ENCODE results near the gene LRP1B. TPM values are rescaled to one million over a fixed set of nuclear protein-coding genes. Genes with fewer than 3 reads are reported as not detected.

Gene LRP1B
- total RNA-seq, 1 experiment from 2014 or later = 0.52 TPM

DNA sequence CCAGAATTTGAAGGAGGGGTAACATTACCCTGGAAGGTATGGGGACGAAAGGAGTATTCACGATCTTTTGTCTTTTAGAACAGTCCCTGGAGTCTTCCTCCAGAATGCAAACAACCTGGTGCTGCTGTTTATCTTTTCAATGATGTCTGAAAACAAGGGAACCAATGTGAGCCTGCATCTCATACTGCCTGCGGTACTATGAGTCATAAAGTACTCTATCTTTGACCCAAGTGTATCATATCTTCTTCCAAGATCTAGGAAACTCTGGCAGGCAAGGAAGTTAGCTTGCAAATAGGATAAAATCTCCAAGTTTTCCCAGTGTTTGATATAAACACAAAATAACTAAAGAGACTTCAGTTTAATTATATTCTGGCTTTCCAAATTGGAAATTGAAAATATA, 968.5 kb downstream of the LRP1B start (continued):
- TF ChIP-seq RELA (CRISPR knock-in tag; IDR thresholded peaks at IDR 0.05; ENCODE audit: borderline replicate concordance) (no peak), FOXP4 (CRISPR knock-in tag; IDR thresholded peaks at IDR 0.05) (no peak), ZNF263 (CRISPR knock-in tag; IDR thresholded peaks at IDR 0.05; ENCODE audit: low read depth) (no peak)
- TF ChIP-seq, protein P1, sequence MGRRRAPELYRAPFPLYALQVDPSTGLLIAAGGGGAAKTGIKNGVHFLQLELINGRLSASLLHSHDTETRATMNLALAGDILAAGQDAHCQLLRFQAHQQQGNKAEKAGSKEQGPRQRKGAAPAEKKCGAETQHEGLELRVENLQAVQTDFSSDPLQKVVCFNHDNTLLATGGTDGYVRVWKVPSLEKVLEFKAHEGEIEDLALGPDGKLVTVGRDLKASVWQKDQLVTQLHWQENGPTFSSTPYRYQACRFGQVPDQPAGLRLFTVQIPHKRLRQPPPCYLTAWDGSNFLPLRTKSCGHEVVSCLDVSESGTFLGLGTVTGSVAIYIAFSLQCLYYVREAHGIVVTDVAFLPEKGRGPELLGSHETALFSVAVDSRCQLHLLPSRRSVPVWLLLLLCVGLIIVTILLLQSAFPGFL (CRISPR knock-in tag; IDR thresholded peaks at IDR 0.05; ENCODE audit: borderline replicate concordance) = no peak

DNA sequence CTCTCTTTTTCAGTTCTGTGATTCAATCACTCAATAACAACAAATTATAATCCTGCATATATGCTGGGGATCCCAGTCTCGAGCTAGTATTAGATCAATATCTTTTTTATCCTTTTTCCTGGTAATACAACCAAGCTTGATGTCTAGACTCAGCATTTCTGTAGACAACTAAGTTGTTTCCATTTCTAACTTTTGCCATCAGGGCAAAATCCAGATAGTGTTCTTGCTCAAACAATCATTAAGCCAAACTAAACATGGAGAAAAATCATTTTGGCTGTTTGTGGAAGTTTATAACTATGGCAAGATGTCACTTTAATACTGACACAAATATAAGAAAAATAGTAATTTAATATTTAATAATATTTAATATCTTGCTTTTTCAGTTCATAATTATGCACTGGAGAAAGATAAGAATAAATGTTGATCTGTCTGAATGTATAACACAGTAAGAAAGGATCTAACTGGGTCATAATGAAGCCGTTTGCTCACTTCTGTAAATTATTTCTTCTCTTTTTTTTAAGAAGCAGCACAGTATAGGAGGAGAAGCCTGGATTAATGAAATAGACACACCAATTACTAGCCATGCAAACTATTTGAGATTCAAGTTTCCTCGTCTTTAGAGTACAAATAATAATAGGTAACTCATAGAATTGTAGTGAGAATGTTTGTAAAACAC, 979.1 kb downstream of the LRP1B start:
- Mint-ChIP-seq H3K9me3 (no peaks in the 10 kb centered on the region), H3K4me1 (peaks cover 7% of the 10 kb centered on the region), H3K36me3 (no peaks in the 10 kb centered on the region), H3K27me3 (ENCODE audit: low read depth) (no peaks in the 10 kb centered on the region), H3K4me3 (no peak overlapping the region), H3K27ac (no peak overlapping the region)
- ChIA-PET POLR2A (no interaction called here), CTCF (no interaction called here)
- no peak for ATAC-seq
- no peak for DNase-seq (ENCODE audit: low spot score)
- no peak for TF ChIP-seq E2F4 (CRISPR knock-in tag; IDR thresholded peaks at IDR 0.05; ENCODE audit: borderline replicate concordance, low read depth)
- TF ChIP-seq MAX (CRISPR knock-in tag; IDR thresholded peaks at IDR 0.05) = no peak
- TF ChIP-seq ARID4B (CRISPR knock-in tag; IDR thresholded peaks at IDR 0.05; ENCODE audit: borderline replicate concordance) = no peak
- no peak for TF ChIP-seq ELF4 (CRISPR knock-in tag; IDR thresholded peaks at IDR 0.05; ENCODE audit: low read depth)
- TF ChIP-seq ZNF281 (CRISPR knock-in tag; IDR thresholded peaks at IDR 0.05) = no peak
- TF ChIP-seq NFE2L1 (CRISPR knock-in tag; IDR thresholded peaks at IDR 0.05) = no peak
- TF ChIP-seq, protein P2, sequence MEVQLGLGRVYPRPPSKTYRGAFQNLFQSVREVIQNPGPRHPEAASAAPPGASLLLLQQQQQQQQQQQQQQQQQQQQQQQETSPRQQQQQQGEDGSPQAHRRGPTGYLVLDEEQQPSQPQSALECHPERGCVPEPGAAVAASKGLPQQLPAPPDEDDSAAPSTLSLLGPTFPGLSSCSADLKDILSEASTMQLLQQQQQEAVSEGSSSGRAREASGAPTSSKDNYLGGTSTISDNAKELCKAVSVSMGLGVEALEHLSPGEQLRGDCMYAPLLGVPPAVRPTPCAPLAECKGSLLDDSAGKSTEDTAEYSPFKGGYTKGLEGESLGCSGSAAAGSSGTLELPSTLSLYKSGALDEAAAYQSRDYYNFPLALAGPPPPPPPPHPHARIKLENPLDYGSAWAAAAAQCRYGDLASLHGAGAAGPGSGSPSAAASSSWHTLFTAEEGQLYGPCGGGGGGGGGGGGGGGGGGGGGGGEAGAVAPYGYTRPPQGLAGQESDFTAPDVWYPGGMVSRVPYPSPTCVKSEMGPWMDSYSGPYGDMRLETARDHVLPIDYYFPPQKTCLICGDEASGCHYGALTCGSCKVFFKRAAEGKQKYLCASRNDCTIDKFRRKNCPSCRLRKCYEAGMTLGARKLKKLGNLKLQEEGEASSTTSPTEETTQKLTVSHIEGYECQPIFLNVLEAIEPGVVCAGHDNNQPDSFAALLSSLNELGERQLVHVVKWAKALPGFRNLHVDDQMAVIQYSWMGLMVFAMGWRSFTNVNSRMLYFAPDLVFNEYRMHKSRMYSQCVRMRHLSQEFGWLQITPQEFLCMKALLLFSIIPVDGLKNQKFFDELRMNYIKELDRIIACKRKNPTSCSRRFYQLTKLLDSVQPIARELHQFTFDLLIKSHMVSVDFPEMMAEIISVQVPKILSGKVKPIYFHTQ (CRISPR knock-in tag; IDR thresholded peaks at IDR 0.05) = no peak
- TF ChIP-seq, protein P3, sequence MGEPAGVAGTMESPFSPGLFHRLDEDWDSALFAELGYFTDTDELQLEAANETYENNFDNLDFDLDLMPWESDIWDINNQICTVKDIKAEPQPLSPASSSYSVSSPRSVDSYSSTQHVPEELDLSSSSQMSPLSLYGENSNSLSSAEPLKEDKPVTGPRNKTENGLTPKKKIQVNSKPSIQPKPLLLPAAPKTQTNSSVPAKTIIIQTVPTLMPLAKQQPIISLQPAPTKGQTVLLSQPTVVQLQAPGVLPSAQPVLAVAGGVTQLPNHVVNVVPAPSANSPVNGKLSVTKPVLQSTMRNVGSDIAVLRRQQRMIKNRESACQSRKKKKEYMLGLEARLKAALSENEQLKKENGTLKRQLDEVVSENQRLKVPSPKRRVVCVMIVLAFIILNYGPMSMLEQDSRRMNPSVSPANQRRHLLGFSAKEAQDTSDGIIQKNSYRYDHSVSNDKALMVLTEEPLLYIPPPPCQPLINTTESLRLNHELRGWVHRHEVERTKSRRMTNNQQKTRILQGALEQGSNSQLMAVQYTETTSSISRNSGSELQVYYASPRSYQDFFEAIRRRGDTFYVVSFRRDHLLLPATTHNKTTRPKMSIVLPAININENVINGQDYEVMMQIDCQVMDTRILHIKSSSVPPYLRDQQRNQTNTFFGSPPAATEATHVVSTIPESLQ (CRISPR knock-in tag; IDR thresholded peaks at IDR 0.05) = no peak
- TF ChIP-seq USF2 (CRISPR knock-in tag; IDR thresholded peaks at IDR 0.05) = no peak
- TF ChIP-seq FOXP4 (CRISPR knock-in tag; IDR thresholded peaks at IDR 0.05) = no peak

Data from WTC11 (cell line).